ENCODE data around the gene JPH3. TPM values are rescaled to one million over a fixed set of nuclear protein-coding genes. Genes with fewer than 3 reads are reported as not detected.
A peak's percentile ranks its signal among the peaks of the same experiment; 100 is the strongest.
"Not testable (repeated sequence)": the region's sequence is repeated elsewhere in the genome, so short reads cannot be mapped to it uniquely, and the experiment has no call there.

JPH3 gene
- total RNA-seq, 2 experiments from 2014 or later = 0.07 to 0.12 TPM

DNA sequence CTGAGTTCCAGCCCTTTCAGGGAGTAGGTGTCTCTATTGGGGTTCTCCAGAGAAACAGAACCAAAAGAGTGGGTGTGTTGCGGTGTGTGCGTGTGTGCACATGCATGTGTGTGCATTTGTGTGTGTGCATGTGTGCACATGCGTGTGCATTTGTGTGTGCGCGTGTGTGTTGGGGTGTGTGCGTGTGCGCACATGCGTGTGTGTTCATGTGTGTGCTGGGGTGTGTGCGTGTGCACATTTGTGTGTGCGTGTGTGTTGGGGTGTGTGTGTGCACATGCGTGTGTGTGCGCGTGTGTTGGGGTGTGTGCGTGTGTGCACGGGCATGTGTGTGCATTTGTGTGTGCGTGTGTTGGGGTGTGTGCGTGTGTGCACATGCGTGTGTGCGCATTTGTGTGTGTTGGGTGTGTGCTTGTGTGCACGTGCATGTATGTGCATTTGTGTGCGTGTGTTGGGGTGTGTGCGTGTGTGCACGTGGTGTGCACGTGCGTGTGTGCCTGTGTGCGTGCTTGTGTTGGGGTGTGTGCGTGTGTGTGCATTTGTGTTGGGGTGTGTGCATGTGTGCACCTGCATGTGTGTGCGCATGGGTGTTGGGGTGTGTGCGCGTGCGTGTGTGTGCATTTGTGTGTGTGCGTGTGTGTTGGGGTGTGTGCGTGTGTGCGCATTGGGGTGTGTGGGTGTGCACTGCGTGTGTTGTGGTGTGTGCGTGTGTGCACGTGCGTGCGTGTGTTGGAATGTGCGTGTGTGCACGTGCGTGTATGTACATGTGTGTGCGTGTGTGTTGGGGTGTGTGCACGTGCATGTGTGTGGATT, 38.4 kb upstream of the JPH3 start:
- Mint-ChIP-seq H3K36me3 (no peaks in the 10 kb centered on the region), H3K4me1 (ENCODE audit: low read depth) (no peaks in the 10 kb centered on the region), H3K9me3 (peaks cover 6% of the 10 kb centered on the region), H3K27ac (no peak overlapping the region), H3K27me3 (peaks cover 2% of the 10 kb centered on the region), H3K4me3 (no peak overlapping the region)
- intact Hi-C loops (cut with micrococcal nuclease) = no loop called here
- ChIA-PET CTCF (no interaction called here), POLR2A (no interaction called here)
- no peak for DNase-seq

DNA sequence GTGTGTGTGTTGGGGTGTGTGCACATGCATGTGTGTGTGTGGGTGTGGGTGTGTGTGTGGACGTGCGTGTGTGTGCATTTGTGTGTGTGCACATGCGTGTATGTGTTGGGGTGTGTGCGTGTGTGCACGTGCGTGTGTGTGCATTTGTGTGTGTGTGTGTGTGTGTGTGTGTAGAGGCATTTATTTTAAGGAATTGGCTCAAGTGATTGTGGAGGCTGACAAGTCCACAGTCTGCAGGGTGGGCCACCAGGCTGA, 37.9 kb upstream of the JPH3 start:
- no peak overlapping the region for H3K4me3 Mint-ChIP-seq
- peaks cover 4% of the 10 kb centered on the region for H3K27me3 Mint-ChIP-seq
- CTCF ChIA-PET = no interaction called here
- H3K27ac Mint-ChIP-seq = no peak overlapping the region
- H3K4me1 Mint-ChIP-seq (ENCODE audit: low read depth) = no peaks in the 10 kb centered on the region
- POLR2A ChIA-PET = no interaction called here
- no peak for DNase-seq
- intact Hi-C loops (cut with micrococcal nuclease) = no loop called here
- peaks cover 6% of the 10 kb centered on the region for H3K9me3 Mint-ChIP-seq
- no peaks in the 10 kb centered on the region for H3K36me3 Mint-ChIP-seq

DNA sequence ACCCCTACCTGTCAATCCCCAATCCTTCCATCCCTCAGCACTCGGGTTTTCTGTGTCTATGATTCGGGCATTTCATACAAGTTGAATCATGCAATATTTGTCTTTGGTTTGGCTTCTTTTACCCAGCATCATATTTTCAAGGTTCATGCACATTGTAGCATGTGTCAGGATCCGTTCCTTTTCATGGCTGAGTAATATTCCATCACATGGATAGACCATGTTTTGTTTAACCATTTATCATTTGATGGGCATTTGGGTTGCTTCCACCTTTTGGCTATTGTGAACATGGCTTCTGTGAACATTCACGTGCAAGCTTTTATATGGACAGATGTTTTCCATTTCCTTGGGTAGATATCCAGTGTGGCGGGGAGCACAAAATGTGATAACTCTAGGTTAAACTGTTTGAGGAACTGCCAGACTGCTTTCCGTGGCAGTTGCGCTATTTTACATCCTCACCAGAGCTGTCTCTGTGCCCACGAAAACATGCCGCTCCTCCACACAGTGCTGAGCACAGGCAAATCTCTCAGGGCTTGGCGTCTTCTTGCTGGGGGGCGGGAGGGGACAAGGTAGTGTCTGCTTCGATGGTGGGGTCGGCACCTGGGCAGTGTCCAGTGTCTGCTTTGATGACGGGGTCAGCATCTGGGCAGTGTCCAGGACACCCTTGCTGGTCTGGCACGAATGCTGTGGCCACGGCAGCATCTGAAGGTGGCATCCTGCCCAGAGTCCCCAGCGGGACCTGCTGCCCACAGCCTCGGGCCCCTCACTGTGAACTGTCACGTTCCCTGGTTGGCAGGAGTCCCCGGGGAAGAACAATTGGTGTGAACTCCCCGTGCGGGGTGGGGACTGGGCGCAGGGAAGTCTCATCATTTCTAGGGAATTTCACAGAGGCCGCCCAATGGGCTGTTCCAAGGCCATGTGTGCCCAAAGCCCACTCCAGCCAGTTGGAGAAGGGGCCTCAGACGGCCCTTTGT, 32.4 kb upstream of the JPH3 start:
- Mint-ChIP-seq H3K36me3 (no peaks in the 10 kb centered on the region), H3K4me1 (ENCODE audit: low read depth) (no peaks in the 10 kb centered on the region), H3K9me3 (no peaks in the 10 kb centered on the region), H3K27ac (no peak overlapping the region), H3K4me3 (no peak overlapping the region), H3K27me3 (peaks cover 3% of the 10 kb centered on the region)
- no peak for DNase-seq
- ChIA-PET POLR2A (interaction anchor here (1.0 kb wide), 1 partner anchor 8 kb away, joined by 5 read pairs; no protein-coding TSS in a partner anchor), CTCF (interaction anchor here (2.1 kb wide), 1 partner anchor 66 kb away, joined by 11 read pairs; no protein-coding TSS in a partner anchor)
- intact Hi-C loops (cut with micrococcal nuclease) = no loop called here

DNA sequence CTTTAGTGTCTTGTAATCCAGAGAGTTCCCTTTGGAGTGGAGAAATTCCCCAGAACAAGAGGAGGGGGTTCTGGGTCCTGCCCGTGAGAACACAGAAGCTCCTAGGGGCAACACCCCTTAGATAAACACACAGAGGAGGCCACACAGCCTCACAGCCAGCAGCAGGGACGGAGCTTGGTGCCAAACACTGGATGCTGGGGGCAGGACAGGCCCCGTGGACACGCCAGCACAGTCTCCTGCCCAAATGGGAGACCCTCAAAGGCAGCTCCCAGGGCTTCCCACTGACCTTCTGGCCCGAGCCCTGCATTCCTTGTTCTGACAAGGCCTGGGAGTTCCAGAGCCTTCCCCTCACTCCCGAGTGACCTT, 31.8 kb upstream of the JPH3 start:
- ChIA-PET CTCF (interaction anchor here (1.0 to 2.1 kb wide), 2 partner anchors 65 to 169 kb away, joined by 3 to 11 read pairs; no protein-coding TSS in a partner anchor), POLR2A (interaction anchor here (1.0 kb wide), 1 partner anchor 8 kb away, joined by 5 read pairs; no protein-coding TSS in a partner anchor)
- DNase-seq = no peak
- intact Hi-C loops (cut with micrococcal nuclease) = no loop called here
- no peaks in the 10 kb centered on the region for H3K4me1 Mint-ChIP-seq (ENCODE audit: low read depth)
- no peaks in the 10 kb centered on the region for H3K36me3 Mint-ChIP-seq
- no peaks in the 10 kb centered on the region for H3K9me3 Mint-ChIP-seq
- no peak overlapping the region for H3K4me3 Mint-ChIP-seq
- peaks cover 3% of the 10 kb centered on the region for H3K27me3 Mint-ChIP-seq
- H3K27ac Mint-ChIP-seq = no peak overlapping the region

DNA sequence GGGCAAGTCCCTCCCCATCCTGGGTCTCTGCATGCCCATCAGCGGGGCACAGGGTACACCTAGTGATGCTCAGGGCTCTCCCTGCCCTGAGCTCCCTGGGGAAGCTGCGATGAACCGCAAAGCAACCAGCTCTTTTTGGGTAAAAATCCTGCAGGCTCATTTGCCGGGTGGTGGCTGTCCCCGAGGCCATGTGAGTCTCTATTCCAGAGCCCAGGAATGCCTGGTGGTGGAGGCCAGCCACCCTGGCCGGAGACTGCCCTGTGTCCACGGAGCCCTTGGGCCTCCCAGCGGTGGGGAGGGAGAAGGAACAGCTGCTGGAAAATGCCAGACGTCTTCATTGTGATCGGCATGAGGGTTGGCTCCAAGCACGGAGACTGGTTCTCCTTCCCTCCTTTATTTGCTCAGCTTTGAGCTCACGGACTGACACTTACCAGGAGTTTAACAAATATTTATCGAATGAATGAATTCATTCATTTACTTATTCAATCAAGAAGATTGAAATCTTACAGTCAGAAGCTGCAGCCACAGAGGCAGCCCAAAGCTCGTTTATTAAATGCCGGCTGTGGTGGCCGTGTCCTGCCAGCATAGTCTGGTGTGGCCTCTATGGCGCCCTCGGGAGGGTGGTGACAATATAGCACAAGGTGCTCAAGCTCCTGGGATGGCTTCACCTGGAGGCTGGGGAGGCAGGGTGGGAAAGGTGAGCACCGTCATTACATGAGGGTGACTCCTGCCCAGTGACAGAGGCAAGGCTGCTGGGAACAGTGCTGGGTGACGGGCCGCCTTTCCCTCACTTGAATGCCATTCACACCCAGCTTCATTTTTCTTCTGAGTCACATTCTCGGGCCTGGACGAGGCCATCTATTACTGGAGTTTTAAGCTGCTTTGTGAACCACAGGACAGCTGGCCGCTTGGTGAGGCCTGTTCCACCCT, 31.1 kb upstream of the JPH3 start:
- Mint-ChIP-seq H3K4me1 (ENCODE audit: low read depth) (no peaks in the 10 kb centered on the region), H3K4me3 (no peak overlapping the region), H3K27me3 (peaks cover 3% of the 10 kb centered on the region), H3K36me3 (no peaks in the 10 kb centered on the region), H3K9me3 (no peaks in the 10 kb centered on the region), H3K27ac (no peak overlapping the region)
- intact Hi-C loops (cut with micrococcal nuclease) = no loop called here
- POLR2A ChIA-PET = interaction anchor here (1.0 kb wide), 1 partner anchor 9 kb away, joined by 5 read pairs; no protein-coding TSS in a partner anchor
- peak; percentile 42 for DNase-seq
- CTCF ChIA-PET = interaction anchor here (1.0 to 2.1 kb wide), 3 partner anchors 65 to 170 kb away, joined by 3 to 11 read pairs (median 8); no protein-coding TSS in a partner anchor

DNA sequence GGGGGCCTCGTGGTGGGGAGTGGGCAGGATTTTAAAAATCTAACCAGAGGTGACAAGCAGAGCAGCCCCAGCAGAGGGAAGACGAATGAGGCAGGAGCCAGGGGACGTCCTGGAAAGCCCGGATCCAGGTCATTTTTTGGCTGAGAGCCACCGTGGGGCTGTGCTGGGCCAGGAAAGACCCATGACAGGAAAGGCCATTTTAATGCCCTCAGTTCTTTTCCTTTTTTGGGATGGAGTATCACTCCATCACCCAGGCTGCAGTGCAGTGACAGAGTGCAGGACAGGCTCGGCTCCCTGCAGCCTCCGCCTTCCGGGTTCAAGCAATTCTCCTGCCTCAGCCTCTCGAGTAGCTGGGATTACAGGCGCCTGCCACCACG, 30.5 kb upstream of the JPH3 start:
- Mint-ChIP-seq H3K36me3 (no peaks in the 10 kb centered on the region), H3K27ac (no peak overlapping the region), H3K4me3 (no peak overlapping the region), H3K9me3 (no peaks in the 10 kb centered on the region), H3K4me1 (ENCODE audit: low read depth) (no peaks in the 10 kb centered on the region), H3K27me3 (peaks cover 6% of the 10 kb centered on the region)
- DNase-seq = no peak
- ChIA-PET POLR2A (no interaction called here), CTCF (interaction anchor here (1.6 to 2.1 kb wide), 2 partner anchors 64 to 155 kb away, joined by 8 to 11 read pairs; no protein-coding TSS in a partner anchor)
- intact Hi-C loops (cut with micrococcal nuclease) = no loop called here

DNA sequence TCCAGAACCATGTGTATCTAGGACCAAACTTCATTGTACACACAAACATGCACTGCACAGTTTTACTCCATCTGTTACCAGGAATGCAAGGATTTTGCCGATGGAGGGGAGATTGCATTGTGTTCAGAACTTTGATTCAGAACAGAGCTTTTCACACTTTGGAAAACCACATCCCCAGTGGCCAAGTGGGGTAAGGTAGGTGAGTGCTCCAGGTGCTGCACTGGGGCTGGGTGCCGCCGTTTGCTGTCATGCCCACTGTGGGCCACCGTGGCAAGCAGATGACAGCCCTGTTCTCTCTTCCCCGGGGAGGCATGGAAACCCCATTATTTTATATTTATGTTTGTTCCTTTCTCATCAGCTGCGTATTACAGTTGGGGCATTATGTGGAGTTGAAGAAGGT, 29.3 kb upstream of the JPH3 start:
- DNase-seq = no peak
- Mint-ChIP-seq H3K4me3 (no peak overlapping the region), H3K4me1 (ENCODE audit: low read depth) (no peaks in the 10 kb centered on the region), H3K9me3 (no peaks in the 10 kb centered on the region), H3K36me3 (no peaks in the 10 kb centered on the region), H3K27ac (no peak overlapping the region), H3K27me3 (peaks cover 6% of the 10 kb centered on the region)
- intact Hi-C loops (cut with micrococcal nuclease) = no loop called here
- CTCF ChIA-PET = interaction anchor here (0.7 kb wide), 1 partner anchor 63 kb away, joined by 3 read pairs; no protein-coding TSS in a partner anchor
- POLR2A ChIA-PET = no interaction called here

DNA sequence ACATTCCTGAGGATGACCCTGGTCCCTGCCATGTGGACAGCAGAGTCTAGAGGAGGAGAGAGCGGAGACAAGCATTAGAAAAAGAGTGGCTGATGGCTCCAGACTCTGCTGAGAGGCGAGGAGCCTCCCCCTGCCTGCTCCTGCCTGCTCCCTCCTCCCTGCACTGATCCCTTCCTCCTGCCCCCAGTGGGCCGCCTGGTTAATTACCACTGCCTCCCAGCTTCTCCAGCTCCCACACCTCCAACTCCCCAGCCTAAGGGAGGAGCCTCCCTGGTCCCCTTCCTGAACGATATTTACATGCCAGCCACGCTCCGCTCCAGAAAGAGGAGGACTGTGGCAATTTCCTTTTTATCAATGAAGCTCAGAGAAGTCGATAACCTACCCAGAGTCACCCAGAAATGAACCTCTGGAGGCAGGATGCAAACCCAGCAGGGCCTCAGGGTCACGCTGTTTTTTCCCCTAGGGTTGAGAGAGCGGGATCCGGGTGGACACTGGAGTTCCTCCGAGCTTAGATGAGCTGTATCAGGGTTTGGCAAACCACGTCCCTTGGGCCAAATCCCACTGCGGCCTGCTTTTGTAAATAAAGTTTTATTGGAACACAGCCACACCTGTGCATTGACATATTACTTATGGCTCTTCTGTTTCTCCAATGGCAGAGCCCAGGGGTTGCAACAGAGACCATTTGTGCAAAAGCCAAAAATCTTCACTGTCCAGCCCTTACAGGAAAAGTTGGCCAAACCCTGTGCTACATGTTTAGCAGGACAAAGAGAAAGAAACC, 27.1 kb upstream of the JPH3 start:
- H3K4me3 Mint-ChIP-seq = no peak overlapping the region
- H3K27me3 Mint-ChIP-seq = peaks cover 8% of the 10 kb centered on the region
- H3K27ac Mint-ChIP-seq = no peak overlapping the region
- no peaks in the 10 kb centered on the region for H3K36me3 Mint-ChIP-seq
- H3K9me3 Mint-ChIP-seq = no peaks in the 10 kb centered on the region
- ChIA-PET POLR2A (no interaction called here), CTCF (no interaction called here)
- H3K4me1 Mint-ChIP-seq (ENCODE audit: low read depth) = no peaks in the 10 kb centered on the region
- no peak for DNase-seq
- intact Hi-C loops (cut with micrococcal nuclease) = no loop called here

DNA sequence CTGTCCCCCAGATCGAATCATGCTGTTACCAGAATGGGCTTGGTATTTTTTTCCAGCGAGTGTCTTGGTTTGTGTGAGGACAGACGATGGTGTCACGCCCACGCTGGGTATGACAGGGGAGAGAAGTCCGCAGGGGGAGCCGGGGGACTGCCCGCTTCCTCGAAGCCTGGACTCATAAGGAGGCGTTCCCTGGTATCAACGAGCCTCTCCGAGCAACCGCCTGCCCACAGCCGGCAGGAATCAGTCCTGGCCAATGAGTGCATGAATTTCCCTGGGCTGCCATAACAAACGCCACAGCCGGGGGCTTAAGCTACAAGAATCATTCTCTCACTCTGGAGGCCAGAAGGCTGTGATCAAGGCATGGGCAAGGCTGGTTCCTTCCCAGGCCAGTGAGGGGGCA, 26.1 kb upstream of the JPH3 start:
- Mint-ChIP-seq H3K9me3 (no peaks in the 10 kb centered on the region), H3K27ac (no peak overlapping the region), H3K27me3 (peaks cover 11% of the 10 kb centered on the region), H3K36me3 (no peaks in the 10 kb centered on the region), H3K4me1 (ENCODE audit: low read depth) (no peaks in the 10 kb centered on the region), H3K4me3 (no peak overlapping the region)
- DNase-seq = no peak
- CTCF ChIA-PET = no interaction called here
- intact Hi-C loops (cut with micrococcal nuclease) = no loop called here
- POLR2A ChIA-PET = no interaction called here

DNA sequence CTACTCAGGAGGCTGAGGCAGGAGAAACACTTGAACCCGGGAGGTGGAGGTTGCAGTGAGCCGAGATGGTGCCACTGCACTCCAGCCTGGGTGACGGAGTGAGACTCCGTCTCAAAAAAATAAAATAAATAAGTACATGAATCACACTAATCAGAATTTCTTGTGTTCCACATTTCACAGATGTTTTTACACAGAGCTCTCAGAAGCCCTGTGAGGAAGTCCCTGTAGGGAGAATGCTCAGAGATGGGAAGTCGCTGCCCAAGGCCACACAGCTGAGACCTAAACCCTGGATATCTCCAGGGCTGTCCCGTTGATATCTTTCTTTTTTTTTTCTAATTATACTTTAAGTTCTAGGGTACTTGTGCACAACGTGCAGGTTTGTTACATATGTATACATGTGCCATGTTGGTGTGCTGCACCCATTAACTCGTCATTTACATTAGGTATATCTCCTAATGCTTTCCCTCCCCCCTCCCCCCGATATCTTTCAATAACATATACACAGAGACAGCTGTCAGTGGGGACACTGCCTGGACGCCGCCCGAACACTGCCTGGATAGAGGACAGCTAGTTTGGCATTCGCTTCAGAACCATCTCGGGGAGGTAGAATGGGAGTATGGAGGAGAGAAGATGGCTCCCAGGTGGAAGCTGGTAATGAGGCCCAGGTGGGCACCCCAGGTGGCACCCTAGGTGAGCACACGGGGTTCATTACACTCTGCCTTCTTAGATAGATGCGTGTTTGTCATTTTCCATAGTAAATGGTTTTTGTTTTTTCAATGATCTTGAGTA, 24.0 kb upstream of the JPH3 start:
- DNase-seq; H3K27ac Mint-ChIP-seq; POLR2A ChIA-PET; H3K9me3 Mint-ChIP-seq; intact Hi-C loops (cut with micrococcal nuclease); H3K4me1 Mint-ChIP-seq (ENCODE audit: low read depth); CTCF ChIA-PET; H3K4me3 Mint-ChIP-seq; H3K36me3 Mint-ChIP-seq: not testable (repeated sequence)
- peaks cover 15% of the 10 kb centered on the region for H3K27me3 Mint-ChIP-seq

DNA sequence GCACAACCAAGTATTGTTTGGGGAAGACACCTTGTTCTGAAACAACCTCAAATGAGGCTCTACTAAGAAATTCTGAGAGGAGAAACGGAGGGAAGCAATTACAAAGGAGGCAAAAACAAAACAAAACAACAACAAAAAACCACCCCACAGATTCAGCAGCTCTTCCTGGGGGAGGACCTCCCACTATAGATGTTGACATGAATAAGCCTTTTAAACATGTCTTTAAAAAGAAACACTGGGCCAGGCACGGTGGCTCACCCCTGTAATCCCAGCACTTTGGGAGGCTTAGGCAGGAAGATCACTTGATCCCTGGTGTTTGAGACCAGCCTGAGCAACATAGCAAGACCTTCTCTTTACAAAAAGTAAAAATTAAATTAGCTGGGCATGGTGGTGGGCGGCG, 22.6 kb upstream of the JPH3 start:
- intact Hi-C loops (cut with micrococcal nuclease) = no loop called here
- ChIA-PET CTCF (interaction anchor here (1.0 kb wide), 1 partner anchor 55 kb away, joined by 3 read pairs; no protein-coding TSS in a partner anchor), POLR2A (no interaction called here)
- no peak overlapping the region for H3K4me3 Mint-ChIP-seq
- H3K27me3 Mint-ChIP-seq = peaks cover 20% of the 10 kb centered on the region
- H3K4me1 Mint-ChIP-seq (ENCODE audit: low read depth) = no peaks in the 10 kb centered on the region
- no peaks in the 10 kb centered on the region for H3K9me3 Mint-ChIP-seq
- no peaks in the 10 kb centered on the region for H3K36me3 Mint-ChIP-seq
- no peak for DNase-seq
- H3K27ac Mint-ChIP-seq = no peak overlapping the region
